ENCODE measurements around the gene ZNF804A.

Gene ZNF804A

GRCh38 chr2:184971546-184972068 is 373.3 kb downstream of the ZNF804A start:
- peak; percentile 86 to 87 for DNase-seq
